ENCODE results near the gene THSD7A. TPM values are rescaled to one million over a fixed set of nuclear protein-coding genes. Genes with fewer than 3 reads are reported as not detected.

THSD7A gene
- total and polyA plus RNA-seq, 10 of the 15 experiments (the other 5 are each of a cell fraction or from before 2014, with no cell fraction given) = 0.03 to 0.09 (median 0.03) TPM; not detected in 7

DNA sequence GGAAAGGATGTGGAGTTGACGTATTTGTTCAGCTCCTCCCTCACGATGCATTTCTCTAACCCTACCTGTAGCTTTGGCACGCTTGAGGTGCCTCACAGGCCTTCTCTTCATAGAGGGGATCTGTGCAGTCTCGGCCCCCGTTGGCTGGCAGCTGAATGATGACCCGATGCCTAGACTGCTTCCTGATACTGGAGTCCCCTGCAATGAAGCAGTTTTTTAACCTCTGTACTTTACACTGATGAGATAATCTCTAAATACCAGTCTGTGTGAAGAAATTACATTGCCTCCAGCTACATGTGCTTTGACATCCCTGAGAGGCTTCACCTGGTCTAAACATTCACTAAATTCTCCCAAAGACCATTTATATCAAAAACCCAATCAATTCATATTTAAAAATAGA, 370.1 kb downstream of the THSD7A start (continued):
- TF ChIP-seq, protein P1, sequence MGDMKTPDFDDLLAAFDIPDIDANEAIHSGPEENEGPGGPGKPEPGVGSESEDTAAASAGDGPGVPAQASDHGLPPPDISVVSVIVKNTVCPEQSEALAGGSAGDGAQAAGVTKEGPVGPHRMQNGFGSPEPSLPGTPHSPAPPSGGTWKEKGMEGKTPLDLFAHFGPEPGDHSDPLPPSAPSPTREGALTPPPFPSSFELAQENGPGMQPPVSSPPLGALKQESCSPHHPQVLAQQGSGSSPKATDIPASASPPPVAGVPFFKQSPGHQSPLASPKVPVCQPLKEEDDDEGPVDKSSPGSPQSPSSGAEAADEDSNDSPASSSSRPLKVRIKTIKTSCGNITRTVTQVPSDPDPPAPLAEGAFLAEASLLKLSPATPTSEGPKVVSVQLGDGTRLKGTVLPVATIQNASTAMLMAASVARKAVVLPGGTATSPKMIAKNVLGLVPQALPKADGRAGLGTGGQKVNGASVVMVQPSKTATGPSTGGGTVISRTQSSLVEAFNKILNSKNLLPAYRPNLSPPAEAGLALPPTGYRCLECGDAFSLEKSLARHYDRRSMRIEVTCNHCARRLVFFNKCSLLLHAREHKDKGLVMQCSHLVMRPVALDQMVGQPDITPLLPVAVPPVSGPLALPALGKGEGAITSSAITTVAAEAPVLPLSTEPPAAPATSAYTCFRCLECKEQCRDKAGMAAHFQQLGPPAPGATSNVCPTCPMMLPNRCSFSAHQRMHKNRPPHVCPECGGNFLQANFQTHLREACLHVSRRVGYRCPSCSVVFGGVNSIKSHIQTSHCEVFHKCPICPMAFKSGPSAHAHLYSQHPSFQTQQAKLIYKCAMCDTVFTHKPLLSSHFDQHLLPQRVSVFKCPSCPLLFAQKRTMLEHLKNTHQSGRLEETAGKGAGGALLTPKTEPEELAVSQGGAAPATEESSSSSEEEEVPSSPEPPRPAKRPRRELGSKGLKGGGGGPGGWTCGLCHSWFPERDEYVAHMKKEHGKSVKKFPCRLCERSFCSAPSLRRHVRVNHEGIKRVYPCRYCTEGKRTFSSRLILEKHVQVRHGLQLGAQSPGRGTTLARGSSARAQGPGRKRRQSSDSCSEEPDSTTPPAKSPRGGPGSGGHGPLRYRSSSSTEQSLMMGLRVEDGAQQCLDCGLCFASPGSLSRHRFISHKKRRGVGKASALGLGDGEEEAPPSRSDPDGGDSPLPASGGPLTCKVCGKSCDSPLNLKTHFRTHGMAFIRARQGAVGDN (IDR thresholded peaks at IDR 0.05) = no peak
- TF ChIP-seq IKZF1 (conservative IDR thresholded peaks at IDR 0.05) = no peak
- TF ChIP-seq, protein P2, sequence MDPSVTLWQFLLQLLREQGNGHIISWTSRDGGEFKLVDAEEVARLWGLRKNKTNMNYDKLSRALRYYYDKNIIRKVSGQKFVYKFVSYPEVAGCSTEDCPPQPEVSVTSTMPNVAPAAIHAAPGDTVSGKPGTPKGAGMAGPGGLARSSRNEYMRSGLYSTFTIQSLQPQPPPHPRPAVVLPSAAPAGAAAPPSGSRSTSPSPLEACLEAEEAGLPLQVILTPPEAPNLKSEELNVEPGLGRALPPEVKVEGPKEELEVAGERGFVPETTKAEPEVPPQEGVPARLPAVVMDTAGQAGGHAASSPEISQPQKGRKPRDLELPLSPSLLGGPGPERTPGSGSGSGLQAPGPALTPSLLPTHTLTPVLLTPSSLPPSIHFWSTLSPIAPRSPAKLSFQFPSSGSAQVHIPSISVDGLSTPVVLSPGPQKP (IDR thresholded peaks at IDR 0.05; ENCODE audit: low read depth, low read length) = no peak
- TF ChIP-seq SMC3 (IDR thresholded peaks at IDR 0.05; ENCODE audit: borderline replicate concordance, low read length) = no peak
- TF ChIP-seq YBX1 (IDR thresholded peaks at IDR 0.05) = no peak
- TF ChIP-seq CBFB (IDR thresholded peaks at IDR 0.05; ENCODE audit: low read depth) = no peak
- TF ChIP-seq STAT3 (IDR thresholded peaks at IDR 0.05; ENCODE audit: low read depth, low read length) = no peak

DNA sequence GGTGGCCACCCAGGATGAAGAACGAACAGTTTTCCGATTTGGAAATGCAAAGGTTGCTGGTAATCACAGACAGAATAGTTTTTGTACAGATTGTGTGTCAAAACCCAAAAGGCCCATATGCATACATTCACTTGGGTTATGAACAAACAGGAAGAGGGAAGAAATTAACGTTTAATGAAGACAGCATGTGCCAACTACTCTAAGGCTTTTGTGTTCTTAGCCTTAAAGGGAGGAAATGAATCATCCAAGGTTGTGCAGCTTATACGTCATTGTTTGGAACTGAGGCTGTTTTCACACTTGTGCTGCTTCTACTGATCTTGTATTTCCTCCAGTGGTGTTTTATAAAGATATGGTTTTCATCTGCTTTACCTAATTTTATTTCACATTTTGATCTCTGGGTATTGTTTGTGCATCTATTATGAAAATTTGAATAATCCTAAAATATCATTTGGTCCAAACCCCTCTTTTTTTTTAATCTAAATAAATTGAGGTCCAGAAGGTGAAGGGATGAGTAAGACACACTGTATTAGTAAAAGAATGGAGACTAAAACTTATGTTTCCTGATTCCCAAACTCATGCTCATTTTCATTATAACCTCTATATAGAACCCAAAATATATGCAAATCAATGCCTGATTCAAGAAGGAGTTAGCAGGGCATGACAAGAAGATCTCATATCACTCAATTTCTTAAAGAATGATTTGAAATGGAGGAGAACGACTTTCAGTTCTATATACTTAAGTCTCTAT, 373.1 kb downstream of the THSD7A start:
- Histone ChIP-seq H3K4me2 (ENCODE audit: control insufficient read depth, insufficient read depth) (no peak overlapping the region), H3K27ac (ENCODE audit: control insufficient read depth, insufficient read depth) (no peak overlapping the region), H3K4me1 (ENCODE audit: control insufficient read depth, insufficient read depth, low read length) (no peaks in the 10 kb centered on the region), H3K79me2 (ENCODE audit: control insufficient read depth, insufficient read depth, low read length) (no peaks in the 10 kb centered on the region), H4K20me1 (ENCODE audit: control insufficient read depth, insufficient read depth) (no peaks in the 10 kb centered on the region), H2AFZ (ENCODE audit: control insufficient read depth, low read depth, low read length) (no peak overlapping the region), H3K36me3 (ENCODE audit: control insufficient read depth in 2 of 2, insufficient read depth in 2 of 2, low read length in 1 of 2) (no peaks in the 10 kb centered on the region), H3K27me3 (replicated peaks in 1 of 2; ENCODE audit: control insufficient read depth in 2 of 2, insufficient read depth in 2 of 2, low read length in 1 of 2) (no peaks in the 10 kb centered on the region), H3K4me3 (no peak overlapping the region), H3K9me3 (replicated peaks; ENCODE audit: control insufficient read depth, insufficient read depth, low read length) (no peaks in the 10 kb centered on the region), H3K9ac (ENCODE audit: control insufficient read depth, insufficient read depth, low read length) (no peak overlapping the region)
- DNase-seq (ENCODE audit: low read depth, low spot score) = no peak
- RAD21 ChIA-PET (ENCODE audit: unreplicated experiment) = no interaction called here
- CTCF ChIA-PET = no interaction called here
- POLR2A ChIA-PET = no interaction called here
- 32% methylated on average over 5 of the region's 5 CpGs for WGBS (ENCODE audit: insufficient coverage, insufficient replicate concordance, low lambda C conversion rate, missing lambda C conversion rate)
- intact Hi-C loops (cut with micrococcal nuclease; ENCODE audit: unreplicated experiment) = no loop called here
- TF ChIP-seq NR2C2 (IDR thresholded peaks at IDR 0.05; ENCODE audit: borderline replicate concordance, control insufficient read depth, insufficient read length, low read depth) (no peak), BHLHE40 (IDR thresholded peaks at IDR 0.05; ENCODE audit: borderline replicate concordance in 1 of 2, low read depth in 2 of 2, low read length in 1 of 2) (0 out of 4 replicates have a peak, but pooled peaks of 1 of the 2 experiments have one; percentile 16), STAT3 (IDR thresholded peaks at IDR 0.05; ENCODE audit: low read depth, low read length) (no peak)
- TF ChIP-seq, protein P3, sequence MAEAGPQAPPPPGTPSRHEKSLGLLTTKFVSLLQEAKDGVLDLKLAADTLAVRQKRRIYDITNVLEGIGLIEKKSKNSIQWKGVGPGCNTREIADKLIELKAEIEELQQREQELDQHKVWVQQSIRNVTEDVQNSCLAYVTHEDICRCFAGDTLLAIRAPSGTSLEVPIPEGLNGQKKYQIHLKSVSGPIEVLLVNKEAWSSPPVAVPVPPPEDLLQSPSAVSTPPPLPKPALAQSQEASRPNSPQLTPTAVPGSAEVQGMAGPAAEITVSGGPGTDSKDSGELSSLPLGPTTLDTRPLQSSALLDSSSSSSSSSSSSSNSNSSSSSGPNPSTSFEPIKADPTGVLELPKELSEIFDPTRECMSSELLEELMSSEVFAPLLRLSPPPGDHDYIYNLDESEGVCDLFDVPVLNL (IDR thresholded peaks at IDR 0.05; ENCODE audit: low read depth, low read length) = no peak
- FAIRE-seq = no peak
- BruUV-seq (replicated peaks) = no TSS peak
- SMC1A ChIA-PET (ENCODE audit: uncharacterized antibody, unreplicated experiment) = no interaction called here
- in situ Hi-C loops (cut with MboI) = no loop called here
- ATAC-seq = peak; percentile 77
